HCT116 (cell line): ENCODE results near the gene EIF3L.

Experiments used
- EZH2 ChIP-seq: fragments of 200-600 bp; sonication (generic); IDR thresholded peaks from 2 replicates; pipeline ENCODE4 v1.6.1; 2017; ENCODE audit warnings: antibody characterized with exemption, mixed run types
- EZH2phosphoT487 ChIP-seq: fragments of 200-600 bp; IDR thresholded peaks from 2 replicates; pipeline ENCODE4 v1.6.1; 2018; ENCODE audit warnings: antibody characterized with exemption, borderline replicate concordance
- POLR2AphosphoS5 ChIP-seq: IDR thresholded peaks from 2 replicates; pipeline ENCODE4 v1.6.1; 2011; ENCODE audit warnings: mild to moderate bottlenecking, low read depth, low read length, moderate library complexity

DNA sequence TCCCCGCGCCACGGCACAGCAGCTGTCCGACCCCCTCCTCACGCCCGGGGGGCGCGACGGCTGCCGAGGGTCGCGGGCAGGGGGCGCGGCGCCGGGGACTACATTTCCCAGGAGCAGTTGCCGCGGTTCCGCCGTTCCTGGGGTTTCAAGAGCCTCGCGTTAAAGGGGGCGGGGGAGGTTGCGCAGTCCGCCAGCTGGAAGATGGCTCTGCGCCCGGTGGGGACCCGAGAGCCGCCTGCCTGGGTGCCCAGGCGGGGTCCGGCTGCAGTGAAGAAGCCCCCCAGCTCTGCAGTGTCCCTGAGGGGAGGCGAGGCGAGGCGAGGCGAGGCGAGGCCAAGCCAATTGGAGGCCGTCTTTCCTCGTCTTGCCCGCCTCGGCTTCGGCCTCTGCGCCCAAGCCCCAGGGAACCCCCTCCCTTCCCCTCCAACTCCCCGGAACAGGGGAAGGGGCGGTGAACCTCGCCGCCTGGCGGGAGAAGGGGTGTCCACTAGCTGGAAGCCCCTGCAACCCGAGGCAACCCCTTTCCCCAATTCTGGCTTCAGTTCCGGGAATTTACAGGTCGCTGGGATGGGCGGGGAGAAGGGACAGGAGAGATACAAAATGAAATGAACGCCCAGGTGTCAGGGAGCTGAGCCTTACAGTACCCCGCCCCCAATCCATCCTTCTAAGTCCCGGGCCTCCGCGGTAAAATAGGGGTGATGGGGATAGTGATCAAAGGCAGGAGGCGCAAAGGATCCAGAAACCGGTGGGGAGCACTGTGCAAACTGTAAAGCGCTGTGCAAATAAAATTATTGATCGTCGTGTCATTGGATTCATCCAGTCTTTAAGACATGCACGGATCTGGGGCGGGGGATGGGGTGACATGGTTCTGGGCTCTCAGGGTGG lies 46.7 kb upstream of the EIF3L start:
- no peak for TF ChIP-seq EZH2
- no peak for TF ChIP-seq POLR2AphosphoS5
- no peak for TF ChIP-seq EZH2phosphoT487
